Ishikawa (cell line): ENCODE results near the gene PPP1R1C.

Source experiments
- CEBPB ChIP-seq: IDR thresholded peaks from 2 replicates; pipeline ENCODE4 v1.6.1; 2012
- CREB1 ChIP-seq: IDR thresholded peaks from 2 replicates; pipeline ENCODE4 v1.6.1; 2012; ENCODE audit warnings: low read depth
- EGR1 ChIP-seq: IDR thresholded peaks from 2 replicates; pipeline ENCODE4 v1.6.1; 2012
- EP300 ChIP-seq: IDR thresholded peaks from 2 replicates; pipeline ENCODE4 v1.6.1; 2012; ENCODE audit warnings: borderline replicate concordance
- FOXM1 ChIP-seq: IDR thresholded peaks from 2 replicates; pipeline ENCODE4 v1.6.1; 2012; ENCODE audit warnings: low read depth, borderline replicate concordance
- NFIC ChIP-seq: IDR thresholded peaks from 2 replicates; pipeline ENCODE4 v1.6.1; 2012
- RAD21 ChIP-seq: IDR thresholded peaks from 2 replicates; pipeline ENCODE4 v1.6.1; 2012; ENCODE audit warnings: low read depth
- REST ChIP-seq: IDR thresholded peaks from 2 replicates; pipeline ENCODE4 v1.6.1; 2012; ENCODE audit warnings: low read depth, mild to moderate bottlenecking
- TAF1 ChIP-seq: IDR thresholded peaks from 2 replicates; pipeline ENCODE4 v1.6.1; 2012; ENCODE audit warnings: low read depth, mild to moderate bottlenecking
- TCF12 ChIP-seq: IDR thresholded peaks from 2 replicates; pipeline ENCODE4 v1.6.1; 2012; ENCODE audit warnings: low read depth
- TEAD4 ChIP-seq: IDR thresholded peaks from 2 replicates; pipeline ENCODE4 v1.6.1; 2012
- YY1 ChIP-seq: IDR thresholded peaks from 2 replicates; pipeline ENCODE4 v1.6.1; 2012; ENCODE audit warnings: low read depth
- ZBTB7A ChIP-seq: IDR thresholded peaks from 2 replicates; pipeline ENCODE4 v1.6.1; 2012; ENCODE audit warnings: low read depth
- TF ChIP-seq, protein P1 (sequence below): IDR thresholded peaks from 2 replicates; pipeline ENCODE4 v1.6.1; 2012
- TF ChIP-seq, protein P2 (sequence below): IDR thresholded peaks from 2 replicates; pipeline ENCODE4 v1.6.1; 2012

Gene PPP1R1C

DNA sequence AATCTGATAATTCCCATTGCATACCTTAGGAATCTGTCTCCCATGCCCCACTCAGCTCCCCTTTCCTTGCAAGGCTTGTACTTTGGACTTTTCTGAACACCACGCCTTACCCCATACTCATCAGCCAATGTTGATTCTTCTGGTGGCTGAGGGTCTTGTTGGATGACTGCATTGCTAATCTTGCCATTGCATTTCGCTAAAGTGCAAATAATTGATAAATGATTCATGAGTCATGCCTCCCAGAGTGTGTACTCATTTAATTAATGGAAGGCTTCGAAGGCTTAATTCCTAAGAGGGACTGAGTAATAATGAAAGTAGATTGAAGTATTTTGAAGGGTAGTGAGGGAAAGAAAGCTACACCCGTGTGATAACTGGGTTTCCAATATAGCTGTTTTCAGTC, 28.0 kb upstream of the PPP1R1C start:
- TF ChIP-seq FOXM1 (no peak), NFIC (no peak), RAD21 (no peak), TAF1 (no peak), CREB1 (no peak), CEBPB (no peak), EGR1 (no peak), YY1 (no peak), TEAD4 (no peak), TCF12 (no peak), EP300 (no peak)
- TF ChIP-seq, protein P1, sequence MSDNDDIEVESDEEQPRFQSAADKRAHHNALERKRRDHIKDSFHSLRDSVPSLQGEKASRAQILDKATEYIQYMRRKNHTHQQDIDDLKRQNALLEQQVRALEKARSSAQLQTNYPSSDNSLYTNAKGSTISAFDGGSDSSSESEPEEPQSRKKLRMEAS: no peak
- TF ChIP-seq, protein P2, sequence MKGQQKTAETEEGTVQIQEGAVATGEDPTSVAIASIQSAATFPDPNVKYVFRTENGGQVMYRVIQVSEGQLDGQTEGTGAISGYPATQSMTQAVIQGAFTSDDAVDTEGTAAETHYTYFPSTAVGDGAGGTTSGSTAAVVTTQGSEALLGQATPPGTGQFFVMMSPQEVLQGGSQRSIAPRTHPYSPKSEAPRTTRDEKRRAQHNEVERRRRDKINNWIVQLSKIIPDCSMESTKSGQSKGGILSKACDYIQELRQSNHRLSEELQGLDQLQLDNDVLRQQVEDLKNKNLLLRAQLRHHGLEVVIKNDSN: no peak

- TF ChIP-seq RAD21 (no peak), EP300 (no peak), TCF12 (no peak), YY1 (no peak), REST (no peak), TAF1 (no peak), FOXM1 (no peak), CREB1 (no peak), NFIC (no peak), ZBTB7A (no peak), CEBPB (no peak), EGR1 (no peak), TEAD4 (no peak)
- TF ChIP-seq, protein P2: no peak
- TF ChIP-seq, protein P1: no peak
Measured at GRCh38 chr2:181958726-181959125, 26.9 kb upstream of the PPP1R1C start.

GRCh38 chr2:181959508-181959907, 26.1 kb upstream of the PPP1R1C start:
- TF ChIP-seq TEAD4 (no peak), TAF1 (no peak), EGR1 (no peak), CREB1 (no peak), RAD21 (no peak), REST (no peak), YY1 (no peak), TCF12 (no peak)
- TF ChIP-seq, protein P1: no peak
- TF ChIP-seq, protein P2: no peak

GRCh38 chr2:181962142-181962541, 23.5 kb upstream of the PPP1R1C start:
- TF ChIP-seq NFIC (no peak), REST (no peak), TCF12 (no peak), YY1 (no peak), FOXM1 (no peak), ZBTB7A (no peak), EGR1 (no peak), TAF1 (no peak), RAD21 (no peak), TEAD4 (no peak), CEBPB (no peak), CREB1 (no peak), EP300 (no peak)
- TF ChIP-seq, protein P2: no peak
- TF ChIP-seq, protein P1: no peak
